Erythroblast (primary cell): ENCODE results near the gene KCNG2.

Experiments used
- GATA1 ChIP-seq: IDR thresholded peaks from 2 replicates; pipeline ENCODE4 v1.6.1; 2011; ENCODE audit warnings: low read depth, mild to moderate bottlenecking, control low read depth, low read length, moderate library complexity
- POLR2A ChIP-seq: IDR thresholded peaks from 2 replicates; pipeline ENCODE4 v1.6.1; 2011; ENCODE audit warnings: mild to moderate bottlenecking, low read length

- TF ChIP-seq POLR2A (no peak), GATA1 (no peak)
These were observed 87.4 kb downstream of the KCNG2 start for GRCh38 chr18:79884963-79885728.
